Muscle of leg (tissue), 11 donors: ENCODE measurements around the gene PLSCR1. TPM values are rescaled to one million over a fixed set of nuclear protein-coding genes. Genes with fewer than 3 reads are reported as not detected.

ENCODE experiments used
- DNase-seq: peaks from one replicate; pipeline ENCODE4 v3.0.0; 2013
- H3K27ac ChIP-seq: one replicate; pipeline ENCODE4 v1.5.1; 2013; ENCODE audit warnings: mild to moderate bottlenecking, low read length, control low read depth
- H3K27me3 ChIP-seq: one replicate; pipeline ENCODE4 v1.6.1; 2013; ENCODE audit warnings: low read length; ENCODE audit not compliant: control insufficient read depth, insufficient read depth
- H3K36me3 ChIP-seq: one replicate; pipeline ENCODE4 v1.6.1; 2013; ENCODE audit warnings: low read length; ENCODE audit not compliant: control insufficient read depth, insufficient read depth
- H3K4me1 ChIP-seq: one replicate; pipeline ENCODE4 v1.6.1; 2013; ENCODE audit warnings: low read length; ENCODE audit not compliant: control insufficient read depth, insufficient read depth
- H3K4me3 ChIP-seq: one replicate; pipeline ENCODE4 v1.5.1; 2013; ENCODE audit warnings: low read length, control low read depth
- H3K9me3 ChIP-seq: replicated peaks from 2 replicates; pipeline ENCODE4 v1.6.1; 2013; ENCODE audit warnings: low read depth, low read length; ENCODE audit not compliant: control insufficient read depth
- WGBS: methylation state at CpG from one replicate; pipeline ENCODE4 v1.1.5; 2013; ENCODE audit warnings: missing lambda C conversion rate; ENCODE audit not compliant: insufficient coverage; 5-methylcytosine and 5-hydroxymethylcytosine counted together
- polyA plus RNA-seq, 8 donors: library from polyadenylated mRNA; unstranded; fragments of 120-200 nt; gene quantifications; one replicate each; pipeline versions ENCODE4 v1.2.1 to v1.2.3, GENCODE V29; 2013; ENCODE audit warnings: inconsistent platforms in 1 of 8, low replicate concordance in 1 of 8; ENCODE audit not compliant: insufficient read length in 8 of 8, insufficient read depth in 1 of 8
- total RNA-seq: library from RNA; stranded (reverse); fragments of 120-200 nt; gene quantifications from one replicate; pipeline ENCODE4 v1.2.4, GENCODE V29; 2013

PLSCR1 gene
- total and polyA plus RNA-seq, 9 donors = 16.0 to 22.8 (median 18.5) TPM

- no peak overlapping the region for H3K4me3 ChIP-seq
Measured at GRCh38 chr3:146554151-146554760, 9.8 kb upstream of the PLSCR1 start.

GRCh38 chr3:146550743-146551510 is 6.5 kb upstream of the PLSCR1 start:
- H3K4me1 ChIP-seq = no peaks in the 10 kb centered on the region
- H3K9me3 ChIP-seq = no peaks in the 10 kb centered on the region
- H3K27ac ChIP-seq = no peak overlapping the region
- WGBS = no CpG with 5 or more reads among the region's 5 CpGs
- no peak for DNase-seq
- no peaks in the 10 kb centered on the region for H3K36me3 ChIP-seq
- no peaks in the 10 kb centered on the region for H3K27me3 ChIP-seq
- H3K4me3 ChIP-seq = no peak overlapping the region

More at GRCh38 chr3:146554151-146554760, 9.8 kb upstream of the PLSCR1 start:
- 98% methylated on average over 5 of the region's 7 CpGs for WGBS
- no peaks in the 10 kb centered on the region for H3K4me1 ChIP-seq
- no peaks in the 10 kb centered on the region for H3K9me3 ChIP-seq
- H3K27ac ChIP-seq = no peak overlapping the region
- no peaks in the 10 kb centered on the region for H3K36me3 ChIP-seq
- DNase-seq = no peak
- no peaks in the 10 kb centered on the region for H3K27me3 ChIP-seq

DNA sequence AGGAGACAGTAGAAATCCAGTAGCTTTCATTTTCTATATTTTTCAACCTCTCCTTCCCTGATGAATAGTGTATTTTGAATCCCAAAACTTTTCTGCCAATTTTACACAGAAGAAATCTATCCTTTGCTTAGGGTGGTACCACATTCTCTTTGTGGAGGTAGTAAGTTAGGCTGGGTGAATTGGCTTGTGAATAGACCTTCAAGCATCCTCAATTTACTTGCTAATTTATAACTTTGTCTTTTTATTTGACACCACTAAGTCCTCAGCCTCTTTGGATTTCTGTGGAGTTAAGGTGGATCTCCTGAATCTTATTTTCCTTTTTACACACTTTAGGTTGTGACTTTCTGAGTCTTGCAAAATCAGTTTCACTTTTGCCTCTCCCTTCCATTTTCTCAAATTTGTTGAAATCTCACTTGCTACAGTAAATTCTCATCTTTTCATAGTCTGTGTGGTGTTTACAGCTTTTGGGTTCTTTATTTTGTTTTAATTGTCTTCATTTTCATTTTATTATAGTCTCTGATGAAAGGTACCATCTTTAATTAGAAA is 5.7 kb upstream of the PLSCR1 start:
- H3K9me3 ChIP-seq = no peaks in the 10 kb centered on the region
- no peak overlapping the region for H3K4me3 ChIP-seq
- H3K4me1 ChIP-seq = no peaks in the 10 kb centered on the region
- no peaks in the 10 kb centered on the region for H3K36me3 ChIP-seq
- DNase-seq = no peak
- no peaks in the 10 kb centered on the region for H3K27me3 ChIP-seq
- H3K27ac ChIP-seq = no peak overlapping the region

GRCh38 chr3:146547235-146547835 is 2.9 kb upstream of the PLSCR1 start:
- DNase-seq = no peak

DNA sequence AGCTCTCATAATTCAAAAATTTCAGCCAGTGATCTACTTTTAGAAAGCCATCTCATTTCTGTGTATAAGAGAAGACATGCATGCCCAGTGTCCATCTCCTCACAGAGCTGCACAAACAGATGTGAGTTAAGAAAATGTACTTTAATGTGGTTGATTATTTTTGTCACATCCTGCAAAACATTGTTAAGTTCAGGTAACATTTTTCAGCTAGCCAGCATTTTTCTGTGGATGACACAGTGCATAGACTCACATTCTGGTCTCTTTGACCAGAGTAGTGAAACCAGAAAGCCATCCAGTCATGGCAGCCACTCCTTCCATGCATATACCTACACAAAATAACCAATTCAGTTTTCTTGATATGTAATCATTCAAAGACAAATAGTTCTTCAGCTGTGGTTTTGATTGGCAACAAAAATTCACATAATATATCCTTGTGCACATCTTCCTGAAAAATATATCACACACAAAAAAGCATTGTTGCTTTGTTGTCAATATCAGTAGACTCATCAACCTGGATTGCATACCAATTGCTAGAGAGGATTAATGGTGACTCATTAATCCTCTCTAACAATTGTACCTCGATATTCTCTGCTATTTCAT is 2.1 kb upstream of the PLSCR1 start:
- Histone ChIP-seq H3K27ac (no peak overlapping the region), H3K9me3 (no peaks in the 10 kb centered on the region), H3K4me1 (peaks cover 3% of the 10 kb centered on the region), H3K27me3 (no peaks in the 10 kb centered on the region), H3K4me3 (no peak overlapping the region), H3K36me3 (no peaks in the 10 kb centered on the region)
- no peak for DNase-seq
- WGBS = no CpG with 5 or more reads among the region's 1 CpG

More at GRCh38 chr3:146547235-146547835, 2.9 kb upstream of the PLSCR1 start:
- Histone ChIP-seq H3K4me3 (no peak overlapping the region), H3K36me3 (no peaks in the 10 kb centered on the region), H3K27me3 (no peaks in the 10 kb centered on the region), H3K27ac (no peak overlapping the region), H3K4me1 (no peaks in the 10 kb centered on the region), H3K9me3 (no peaks in the 10 kb centered on the region)

DNA sequence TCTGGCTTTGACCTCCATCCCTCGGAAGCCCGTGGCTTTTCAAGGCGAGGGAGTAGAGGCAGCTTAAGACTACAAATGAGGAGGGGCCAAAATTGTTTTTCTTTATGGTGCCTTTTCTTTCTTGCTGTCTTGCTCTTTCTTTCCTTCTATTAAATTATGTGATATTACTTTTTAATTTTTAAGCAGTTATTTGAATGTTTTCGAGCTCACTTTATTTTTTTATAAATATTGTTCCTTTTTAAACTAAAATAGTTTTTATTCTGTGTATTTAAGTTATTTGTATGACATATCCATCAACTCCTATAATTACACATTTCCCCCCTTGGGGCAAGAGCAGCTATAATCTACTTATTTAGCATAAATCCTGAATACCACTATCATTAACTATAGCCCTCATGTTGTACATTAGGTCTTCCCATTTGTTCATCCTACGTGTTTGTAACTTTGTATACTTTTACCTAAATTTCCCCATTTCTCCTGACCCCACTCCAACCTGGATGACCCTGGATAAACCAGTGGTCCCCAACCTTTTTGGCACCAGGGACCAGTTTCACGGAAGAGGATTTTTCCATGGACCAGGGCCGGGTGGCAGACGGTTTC is 622 bp upstream of the PLSCR1 start:
- H3K27ac ChIP-seq = peak overlapping the region; percentile 99
- no peaks in the 10 kb centered on the region for H3K27me3 ChIP-seq
- no peaks in the 10 kb centered on the region for H3K9me3 ChIP-seq
- H3K4me1 ChIP-seq = peaks cover 3% of the 10 kb centered on the region
- peak overlapping the region; percentile 92 for H3K4me3 ChIP-seq
- WGBS = 100% methylated on average over 1 of the region's 8 CpGs
- DNase-seq = no peak
- H3K36me3 ChIP-seq = no peaks in the 10 kb centered on the region

GRCh38 chr3:146543461-146544001 is 876 bp downstream of the PLSCR1 start:
- peak overlapping the region; percentile 99 for H3K27ac ChIP-seq
- H3K36me3 ChIP-seq = peaks cover 3% of the 10 kb centered on the region
- no peaks in the 10 kb centered on the region for H3K27me3 ChIP-seq
- H3K4me1 ChIP-seq = peaks cover 3% of the 10 kb centered on the region
- peak overlapping the region; percentile 92 for H3K4me3 ChIP-seq
- WGBS = 0% methylated on average over 1 of the region's 10 CpGs
- H3K9me3 ChIP-seq = no peaks in the 10 kb centered on the region
- peak; percentile 81 for DNase-seq

DNA sequence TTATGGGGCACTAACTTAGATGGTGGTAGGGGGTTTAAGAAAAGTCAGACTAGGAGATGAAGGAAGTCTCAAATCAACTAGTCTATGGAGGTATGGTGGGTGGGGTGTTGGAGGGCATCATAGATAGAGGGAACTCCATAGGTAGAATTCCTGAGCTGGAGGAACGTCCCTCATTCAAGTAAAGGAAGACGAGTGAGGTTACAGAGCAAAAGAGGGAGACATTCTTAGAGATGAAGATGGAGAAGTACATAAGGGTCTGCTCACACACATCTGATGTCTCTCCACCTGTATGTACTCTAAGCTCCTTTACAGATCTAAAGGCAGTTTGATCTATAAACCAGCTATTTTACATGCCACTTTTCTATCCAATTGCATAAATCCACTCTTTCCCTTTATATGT is 1.4 kb downstream of the PLSCR1 start:
- Histone ChIP-seq H3K4me3 (peak overlapping the region; percentile 92), H3K27me3 (no peaks in the 10 kb centered on the region), H3K27ac (peak overlapping the region; percentile 99), H3K4me1 (peaks cover 3% of the 10 kb centered on the region), H3K9me3 (no peaks in the 10 kb centered on the region), H3K36me3 (peaks cover 3% of the 10 kb centered on the region)
- no peak for DNase-seq
- 60% methylated on average over 1 of the region's 2 CpGs for WGBS

- no peaks in the 10 kb centered on the region for H3K9me3 ChIP-seq
- H3K4me3 ChIP-seq = peak overlapping the region; percentile 12
- DNase-seq = peak; percentile 33
- peaks cover 7% of the 10 kb centered on the region for H3K36me3 ChIP-seq
- H3K4me1 ChIP-seq = peaks cover 3% of the 10 kb centered on the region
- H3K27me3 ChIP-seq = no peaks in the 10 kb centered on the region
- peak overlapping the region; percentile 49 for H3K27ac ChIP-seq
- no CpG with 5 or more reads among the region's 2 CpGs for WGBS
Measured at GRCh38 chr3:146542179-146542578, 2.2 kb downstream of the PLSCR1 start.
